Heart right ventricle (tissue), 16 donors: ENCODE data around the gene GOLGA6C. TPM values are rescaled to one million over a fixed set of nuclear protein-coding genes. Genes with fewer than 3 reads are reported as not detected.
A peak's percentile ranks its signal among the peaks of the same experiment; 100 is the strongest.
"Not testable (repeated sequence)": the region's sequence is repeated elsewhere in the genome, so short reads cannot be mapped to it uniquely, and the experiment has no call there.

Experiments used
- ATAC-seq, 8 donors: fragments of 200-7000 bp; cut with Tn5 transposase; one replicate each; pipeline ENCODE4 v1.9.1; 2020; ENCODE audit warnings: mild to moderate bottlenecking in 8 of 8, moderate library complexity in 8 of 8, moderate number of reproducible peaks in 1 of 8
- DNase-seq, 2 donors: peaks; one replicate each; pipeline ENCODE4 v3.0.0-alpha.2; 2020
- H3K27ac ChIP-seq, 10 donors: fragments of 200-600 bp; sonication (generic) in 2 of 10; one replicate each; pipeline versions ENCODE4 v1.5.0 to v1.8.0; 2020 to 2022; ENCODE audit warnings: mild to moderate bottlenecking in 3 of 10
- H3K27me3 ChIP-seq, 7 donors: fragments of 200-600 bp; one replicate each; pipeline ENCODE4 v1.8.0; 2021 to 2022; ENCODE audit warnings: mild to moderate bottlenecking in 2 of 7
- H3K36me3 ChIP-seq, 9 donors: fragments of 200-600 bp; sonication (generic) in 1 of 9; one replicate each; pipeline versions ENCODE4 v1.5.0 to v1.8.0; 2020 to 2022; ENCODE audit warnings: mild to moderate bottlenecking in 2 of 9
- H3K4me1 ChIP-seq, 9 donors: fragments of 200-600 bp; sonication (generic) in 1 of 9; one replicate each; pipeline versions ENCODE4 v1.5.0 to v1.8.0; 2020 to 2022; ENCODE audit warnings: mild to moderate bottlenecking in 4 of 9
- H3K4me3 ChIP-seq, 10 donors: fragments of 200-600 bp; sonication (generic) in 2 of 10; one replicate each; pipeline versions ENCODE4 v1.5.0 to v1.8.0; 2020 to 2022; ENCODE audit warnings: mild to moderate bottlenecking in 7 of 10, moderate library complexity in 2 of 10
- H3K9me3 ChIP-seq, 11 donors: fragments of 200-600 bp in 10 of 11; sonication (generic) in 2 of 11; one replicate each; pipeline versions ENCODE4 v1.5.0 to v1.8.0; 2013 to 2022; ENCODE audit warnings: mild to moderate bottlenecking in 2 of 11, control low read depth in 1 of 11, moderate library complexity in 1 of 11
- WGBS, 2 donors: extraction: QIAGEN DNeasy Blood & Tissue Kit; methylation state at CpG; one replicate each; pipeline ENCODE4 v1.1.7; 2013; ENCODE audit warnings: inconsistent platforms in 1 of 2; 5-methylcytosine and 5-hydroxymethylcytosine counted together
- intact Hi-C, 10 donors: fragments of 100-400 bp; cut with DNase I; formaldehyde crosslinking; loops; one replicate each; pipeline versions ENCODE4 v1.11.1 to v1.14.2; 2022
- polyA plus RNA-seq, 2 donors: library from polyadenylated mRNA; stranded (reverse); fragments of 200-250 nt; gene quantifications; one replicate each; pipeline ENCODE4 v1.2.3, GENCODE V29; 2013
- total RNA-seq, 10 donors: library from RNA; stranded (reverse); fragmentation: NEBNext Ultra II Directional in 3 of 10; extraction: Animal tissue kit (Norgen Biotek cat#: 25700) in 3 of 10; gene quantifications; one replicate each; pipeline versions ENCODE4 v1.2.1 to v1.2.4, GENCODE V29; 2021 to 2023
- TF ChIP-seq, protein P1 (sequence below), 9 donors: fragments of 200-600 bp; sonication (generic) in 2 of 9; IDR thresholded peaks; one replicate each; pipeline versions ENCODE4 v1.5.0 to v1.8.0; 2021 to 2022; ENCODE audit warnings: antibody characterized with exemption in 9 of 9, mild to moderate bottlenecking in 5 of 9, moderate library complexity in 1 of 9
- donor health status: Arrhythmogenic right ventricular cardiomyopathy.
- donor health status: ischemic (EF 13 %, LVEDD 7.1; RV severe dilation, severe dysfunction).
- donor health status: healthy with polysubstance abuse.
- donor health status: DM: no; HTN: yes; CAD: no.
- donor health status: DM: no; HTN: no; CAD: no.
- donor health status: ischemic (EF 25% LVEDD 6.9; RV normal size, moderate dysfunction).
- donor health status: ischemic (EF 25% LVEDD 5.7; RV mildly dilated, moderate dysfunction).
- donor health status: healthy.
- donor health status: DM: yes; HTN: yes; CAD: no.
- donor health status: Ischemic cardiomyopathy.
- donor health status: ischemic (EF 35%, LVEDD 5.7; RV mildly dilated, moderate dysfunction).
- donor health status: nonischemic (EF 11% LVEDD 7.7; RV severe dilation, severe dysfunction).
- donor health status: DM: yes; HTN: yes; CAD: no.
- donor health status: PGD.
- donor health status: ischemic (EF 29% LVEDD 5.4; RV normal size, mild dysfunction).
- donor health status: nonischemic (EF 23%, LVEDD 6.1; RV moderate dilation, normal function).

The GOLGA6C gene
- total and polyA plus RNA-seq, 12 donors: not detected

DNA sequence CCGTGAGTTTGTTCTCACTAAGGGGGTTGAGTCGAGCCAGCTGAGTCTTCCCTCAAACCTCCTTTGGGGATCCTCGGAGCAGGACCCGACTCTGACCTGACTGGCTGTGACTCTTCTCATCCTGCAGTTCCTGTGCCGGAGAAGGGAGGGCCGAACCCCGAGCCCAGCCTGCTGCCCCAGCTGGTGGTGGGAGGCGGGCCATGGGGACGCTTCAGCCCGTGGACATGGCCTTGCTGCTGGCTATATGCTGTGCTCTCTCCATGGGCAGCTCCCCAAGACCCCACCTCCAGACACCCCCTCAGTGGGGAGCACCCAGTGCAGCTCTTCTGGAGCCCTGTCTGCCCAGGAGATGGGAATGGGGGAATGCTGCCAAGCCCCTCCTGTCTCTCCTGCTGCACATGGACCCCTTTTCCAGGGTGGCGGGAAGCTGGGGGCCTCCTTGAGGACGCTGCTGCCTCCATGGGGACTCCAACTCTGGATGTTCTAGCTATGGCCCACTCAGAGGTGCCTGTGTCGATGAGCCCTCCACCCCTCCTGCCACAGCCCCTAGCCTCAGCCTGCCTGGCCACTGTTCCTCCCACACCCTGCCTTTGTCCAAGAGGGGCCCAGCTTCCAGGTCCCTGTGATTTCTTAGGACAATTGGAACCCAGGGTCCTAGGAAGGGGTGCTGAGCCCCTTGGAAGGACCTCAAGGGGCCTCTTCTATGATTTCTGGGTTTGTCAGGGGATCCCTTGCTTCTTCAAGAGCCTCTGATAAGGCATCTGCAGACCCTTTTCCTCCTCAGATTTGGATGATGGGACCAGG lies 43.6 kb upstream of the GOLGA6C start:
- H3K4me3 ChIP-seq: no peak overlapping the region
- DNase-seq (no peak), ATAC-seq (peak in 6 of 8 donors; percentile 1 to 6 (median 4))
- intact Hi-C loops: loop anchor here in 2 of 10 donors (10.0 kb wide), 2 partner anchors 100 to 110 kb away; no protein-coding TSS in a partner anchor
- H3K9me3 ChIP-seq: no peaks in the 10 kb centered on the region
- H3K27ac ChIP-seq: no peak overlapping the region
- TF ChIP-seq, protein P1, sequence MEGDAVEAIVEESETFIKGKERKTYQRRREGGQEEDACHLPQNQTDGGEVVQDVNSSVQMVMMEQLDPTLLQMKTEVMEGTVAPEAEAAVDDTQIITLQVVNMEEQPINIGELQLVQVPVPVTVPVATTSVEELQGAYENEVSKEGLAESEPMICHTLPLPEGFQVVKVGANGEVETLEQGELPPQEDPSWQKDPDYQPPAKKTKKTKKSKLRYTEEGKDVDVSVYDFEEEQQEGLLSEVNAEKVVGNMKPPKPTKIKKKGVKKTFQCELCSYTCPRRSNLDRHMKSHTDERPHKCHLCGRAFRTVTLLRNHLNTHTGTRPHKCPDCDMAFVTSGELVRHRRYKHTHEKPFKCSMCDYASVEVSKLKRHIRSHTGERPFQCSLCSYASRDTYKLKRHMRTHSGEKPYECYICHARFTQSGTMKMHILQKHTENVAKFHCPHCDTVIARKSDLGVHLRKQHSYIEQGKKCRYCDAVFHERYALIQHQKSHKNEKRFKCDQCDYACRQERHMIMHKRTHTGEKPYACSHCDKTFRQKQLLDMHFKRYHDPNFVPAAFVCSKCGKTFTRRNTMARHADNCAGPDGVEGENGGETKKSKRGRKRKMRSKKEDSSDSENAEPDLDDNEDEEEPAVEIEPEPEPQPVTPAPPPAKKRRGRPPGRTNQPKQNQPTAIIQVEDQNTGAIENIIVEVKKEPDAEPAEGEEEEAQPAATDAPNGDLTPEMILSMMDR (IDR thresholded peaks at IDR 0.05): no peak
- peaks cover 2 to 39% (median 32%) of the 10 kb centered on the region in 9 donors for H3K4me1 ChIP-seq
- H3K36me3 ChIP-seq: peaks cover 0 to 54% (median 31%) of the 10 kb centered on the region in 9 donors
- no peaks in the 10 kb centered on the region for H3K27me3 ChIP-seq
- 69% methylated on average over 13 of the region's 13 CpGs for WGBS, 2 donors

DNA sequence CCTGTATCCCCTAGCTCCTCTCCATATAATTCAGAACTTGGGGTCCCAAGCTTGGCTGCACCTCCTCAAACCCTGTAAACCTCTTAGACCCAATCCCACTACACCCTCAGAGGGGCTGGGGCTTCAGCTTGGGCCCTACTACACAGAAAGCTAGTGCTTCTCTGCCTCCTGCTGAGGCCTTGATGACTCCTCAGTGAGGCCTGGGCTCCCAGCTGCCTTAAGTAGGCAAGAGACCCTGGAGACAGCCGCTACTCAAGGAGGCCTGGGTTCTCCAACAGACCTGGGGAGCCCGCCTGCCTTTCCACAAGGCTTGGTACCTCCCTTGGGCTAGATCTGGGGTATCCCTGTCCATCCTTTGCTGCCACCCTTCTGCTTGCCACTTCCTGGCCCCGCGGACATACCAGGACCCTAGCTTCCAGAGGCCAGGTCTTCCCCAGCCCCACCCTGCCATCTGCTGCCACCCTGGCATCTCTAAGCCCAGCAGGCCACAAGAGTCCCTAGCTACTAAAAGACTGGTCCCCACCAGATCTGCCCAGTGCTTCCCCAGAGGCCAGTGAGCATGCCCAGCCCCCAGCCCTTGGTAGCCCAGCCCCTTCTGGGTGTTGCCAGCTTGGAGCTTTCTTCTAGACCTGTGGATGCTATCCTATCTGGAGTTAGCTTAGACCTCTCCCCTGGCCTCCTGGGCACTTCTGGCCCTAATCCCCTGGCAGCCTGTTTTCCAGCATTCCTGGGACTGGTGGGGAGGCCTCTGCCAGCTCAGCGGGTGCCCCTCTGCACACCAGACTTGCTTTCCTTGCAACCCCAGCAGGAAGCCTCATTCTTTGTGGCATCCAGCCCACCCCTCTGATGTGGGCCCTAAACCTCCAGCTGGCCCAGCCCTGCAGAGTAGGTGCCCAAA lies 42.8 kb upstream of the GOLGA6C start:
- DNase-seq: no peak
- Histone ChIP-seq H3K27ac (no peak overlapping the region), H3K27me3 (no peaks in the 10 kb centered on the region), H3K4me3 (no peak overlapping the region), H3K36me3 (peaks cover 0 to 54% (median 25%) of the 10 kb centered on the region in 9 donors), H3K9me3 (no peaks in the 10 kb centered on the region), H3K4me1 (peaks cover 2 to 31% (median 23%) of the 10 kb centered on the region in 9 donors)
- 90 to 92% methylated on average over 5 of the region's 5 CpGs for WGBS, 2 donors
- TF ChIP-seq, protein P1 (IDR thresholded peaks at IDR 0.05): no peak
- intact Hi-C loops: loop anchor here in 2 of 10 donors (10.0 kb wide), 2 partner anchors 99 to 109 kb away; no protein-coding TSS in a partner anchor
- ATAC-seq: peak in 4 of 8 donors; percentile 2 to 14 (median 12)

DNA sequence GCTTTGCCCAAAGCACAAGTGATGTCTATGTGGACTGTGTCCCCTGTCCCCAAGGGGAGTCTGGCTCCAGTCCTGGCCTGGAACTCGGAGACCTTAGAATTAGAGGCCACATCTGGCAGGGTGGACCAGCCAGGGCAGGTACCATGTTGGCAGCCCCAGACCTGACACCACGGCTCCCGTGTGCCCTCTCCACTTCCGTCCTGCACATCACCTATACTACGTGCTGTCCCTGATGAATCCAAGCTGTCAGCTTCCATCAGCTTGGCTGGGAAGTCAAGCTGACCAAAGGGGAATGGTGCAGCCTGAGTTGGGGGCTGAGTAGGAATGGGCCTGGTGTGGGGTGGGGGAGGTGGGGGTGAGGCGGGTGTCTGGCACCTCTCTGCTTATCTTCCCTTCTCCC lies 41.1 kb upstream of the GOLGA6C start:
- intact Hi-C loops: loop anchor here in 2 of 10 donors (10.0 kb wide), 2 partner anchors 98 to 108 kb away; no protein-coding TSS in a partner anchor
- no peaks in the 10 kb centered on the region for H3K9me3 ChIP-seq
- H3K4me1 ChIP-seq: peaks cover 0 to 14% (median 7%) of the 10 kb centered on the region in 9 donors
- no peak for DNase-seq
- no peak overlapping the region for H3K4me3 ChIP-seq
- WGBS, 2 donors: 85 to 87% methylated on average over 6 of the region's 6 CpGs
- peaks cover 0 to 40% (median 10%) of the 10 kb centered on the region in 9 donors for H3K36me3 ChIP-seq
- H3K27ac ChIP-seq: no peak overlapping the region
- TF ChIP-seq, protein P1 (IDR thresholded peaks at IDR 0.05): no peak
- no peaks in the 10 kb centered on the region for H3K27me3 ChIP-seq
- no peak for ATAC-seq

DNA sequence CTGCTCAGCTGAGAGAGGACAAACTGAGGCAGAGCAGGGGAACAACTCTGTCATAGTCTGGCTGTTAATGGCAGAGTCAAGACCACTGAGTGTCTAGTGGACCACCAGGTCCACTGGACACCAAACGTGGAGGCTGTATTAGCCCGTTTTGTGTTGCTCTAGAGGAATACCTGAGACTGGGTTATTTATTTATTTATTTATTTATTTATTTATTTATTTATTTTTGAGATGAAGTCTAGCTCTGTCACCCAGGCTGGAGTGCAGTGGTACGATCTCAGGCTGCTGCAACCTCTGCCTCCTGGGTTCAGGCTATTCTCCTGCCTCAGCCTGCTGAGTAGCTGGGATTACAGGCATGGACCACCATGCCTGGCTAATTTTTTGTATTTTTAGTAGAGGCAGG lies 40.6 kb upstream of the GOLGA6C start:
- not testable (repeated sequence) for H3K4me3 ChIP-seq, H3K27me3 ChIP-seq, DNase-seq, H3K9me3 ChIP-seq, H3K4me1 ChIP-seq, H3K27ac ChIP-seq, ATAC-seq
- WGBS, 2 donors: 88 to 93% methylated on average over 3 of the region's 3 CpGs
- peaks cover 0 to 34% (median 4%) of the 10 kb centered on the region in 9 donors for H3K36me3 ChIP-seq
- intact Hi-C loops: loop anchor here in 2 of 10 donors (10.0 kb wide), 2 partner anchors 97 to 107 kb away; no protein-coding TSS in a partner anchor

DNA sequence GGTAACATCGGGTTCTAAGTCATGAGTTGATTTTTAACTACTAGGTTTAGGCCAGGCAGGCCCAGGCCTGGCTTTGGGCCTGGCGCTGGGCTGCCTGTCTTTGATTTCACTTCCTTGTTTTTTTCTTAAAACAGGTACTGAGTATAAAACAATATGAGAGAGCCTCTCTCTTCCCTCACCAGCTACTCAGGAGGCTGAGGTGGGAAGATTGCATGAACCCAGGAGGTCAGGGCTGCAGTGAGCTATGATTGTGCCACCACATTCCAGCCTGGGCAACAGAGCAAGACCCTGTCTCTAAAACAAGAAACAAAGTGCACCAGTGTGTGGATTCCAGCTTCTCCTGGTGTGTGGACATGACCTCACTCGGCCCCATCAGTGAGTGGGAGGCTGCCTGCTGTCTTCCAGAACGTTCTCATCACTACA lies 38.6 kb upstream of the GOLGA6C start:
- WGBS, 2 donors: 81 to 83% methylated on average over 4 of the region's 4 CpGs
- H3K36me3 ChIP-seq: peaks cover 0 to 17% (median 0%) of the 10 kb centered on the region in 9 donors
- H3K4me3 ChIP-seq, H3K27me3 ChIP-seq, DNase-seq, H3K27ac ChIP-seq, H3K4me1 ChIP-seq, H3K9me3 ChIP-seq, ATAC-seq: not testable (repeated sequence)
- intact Hi-C loops: loop anchor here in 2 of 10 donors (10.0 kb wide), 2 partner anchors 95 to 105 kb away; no protein-coding TSS in a partner anchor
